Embryonic facial prominence (tissue), 1 donor: ENCODE measurements around the gene SRSF4.
"Not testable (repeated sequence)": the region's sequence is repeated elsewhere in the genome, so short reads cannot be mapped to it uniquely, and the experiment has no call there.

Source experiments
- DNase-seq: peaks from one replicate; pipeline ENCODE4 v3.0.0-alpha.2; 2016; ENCODE audit errors: extremely low spot score

The SRSF4 gene

GRCh38 chr1:29124366-29125236 is 57.1 kb downstream of the SRSF4 start:
- peak; percentile 82 for DNase-seq

- no peak for DNase-seq
These were observed 57.8 kb downstream of the SRSF4 start, which contains the start of gene TMEM200B for GRCh38 chr1:29123887-29124365. Gene TMEM200B (minus strand): TSS chr1:29123903. CDS start chr1:29121828, 2,075 bp downstream.

GRCh38 chr1:29123053-29123886 is 58.4 kb downstream of the SRSF4 start:
- no peak for DNase-seq

GRCh38 chr1:29122682-29123052 is 59.0 kb downstream of the SRSF4 start:
- DNase-seq = no peak

GRCh38 chr1:29121936-29122681 is 59.6 kb downstream of the SRSF4 start:
- DNase-seq = no peak

GRCh38 chr1:29121516-29121935 is 60.2 kb downstream of the SRSF4 start:
- DNase-seq = no peak

- no peak for DNase-seq
These were observed 60.7 kb downstream of the SRSF4 start for GRCh38 chr1:29120947-29121485.

GRCh38 chr1:29120367-29120766 is 61.3 kb downstream of the SRSF4 start:
- DNase-seq = no peak

- no peak for DNase-seq
These were observed 62.4 kb downstream of the SRSF4 start for GRCh38 chr1:29119121-29119929.

- DNase-seq = no peak
These were observed 64.3 kb downstream of the SRSF4 start for GRCh38 chr1:29117381-29117780.

- DNase-seq = no peak
These were observed 67.0 kb downstream of the SRSF4 start for GRCh38 chr1:29114654-29115053.

GRCh38 chr1:29113413-29114117 is 68.1 kb downstream of the SRSF4 start:
- DNase-seq = no peak

GRCh38 chr1:29112705-29113412 is 68.8 kb downstream of the SRSF4 start:
- DNase-seq = no peak

- not testable (repeated sequence) for DNase-seq
These were observed 73.7 kb downstream of the SRSF4 start for GRCh38 chr1:29108041-29108440.

GRCh38 chr1:29105822-29106221 is 75.9 kb downstream of the SRSF4 start:
- no peak for DNase-seq

GRCh38 chr1:29100487-29100886 is 81.2 kb downstream of the SRSF4 start:
- no peak for DNase-seq

GRCh38 chr1:29099286-29099685 is 82.4 kb downstream of the SRSF4 start:
- DNase-seq = no peak
